Measurements from ENCODE around the gene SH3D19.

The SH3D19 gene

DNA sequence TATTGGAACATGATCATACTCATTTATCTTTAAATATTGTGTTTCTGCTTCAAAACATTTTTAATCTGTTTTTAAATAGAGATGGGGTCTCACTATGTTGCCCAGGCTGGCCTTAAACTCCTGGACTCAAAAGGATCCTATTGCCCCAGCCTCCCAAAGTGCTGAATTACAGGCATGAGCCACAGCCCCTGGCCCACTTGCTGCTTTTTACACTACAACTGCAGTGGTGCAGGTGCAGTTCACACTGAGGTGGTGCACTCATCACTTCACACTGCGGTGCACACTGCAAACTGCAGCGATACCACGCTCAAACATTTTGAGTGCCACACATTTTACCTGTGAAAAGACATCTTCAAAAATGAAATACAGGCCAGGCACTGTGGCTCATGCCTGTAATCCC is 215.2 kb downstream of the SH3D19 start:
- no peak overlapping the region for H3K9ac ChIP-seq (ENCODE audit: low read length)
- H3K9me3 ChIP-seq (ENCODE audit: insufficient read depth, low read length), result no peaks in the 10 kb centered on the region
- H3K79me2 ChIP-seq (ENCODE audit: insufficient read depth, low read length), result no peaks in the 10 kb centered on the region
- no peak overlapping the region for H3K4me3 ChIP-seq (ENCODE audit: insufficient read depth, low read length, poor library complexity, severe bottlenecking)
- no peak overlapping the region for H2AFZ ChIP-seq (ENCODE audit: low read depth, low read length, severe bottlenecking)
- peaks cover 31% of the 10 kb centered on the region for H3F3A ChIP-seq (ENCODE audit: insufficient read depth)
- H3K4me2 ChIP-seq (ENCODE audit: low read depth, low read length, poor library complexity, severe bottlenecking), result no peak overlapping the region
- TF ChIP-seq EZH2phosphoT487 (conservative IDR thresholded peaks at IDR 0.05; ENCODE audit: low read length), result no peak
- TF ChIP-seq, protein P1, sequence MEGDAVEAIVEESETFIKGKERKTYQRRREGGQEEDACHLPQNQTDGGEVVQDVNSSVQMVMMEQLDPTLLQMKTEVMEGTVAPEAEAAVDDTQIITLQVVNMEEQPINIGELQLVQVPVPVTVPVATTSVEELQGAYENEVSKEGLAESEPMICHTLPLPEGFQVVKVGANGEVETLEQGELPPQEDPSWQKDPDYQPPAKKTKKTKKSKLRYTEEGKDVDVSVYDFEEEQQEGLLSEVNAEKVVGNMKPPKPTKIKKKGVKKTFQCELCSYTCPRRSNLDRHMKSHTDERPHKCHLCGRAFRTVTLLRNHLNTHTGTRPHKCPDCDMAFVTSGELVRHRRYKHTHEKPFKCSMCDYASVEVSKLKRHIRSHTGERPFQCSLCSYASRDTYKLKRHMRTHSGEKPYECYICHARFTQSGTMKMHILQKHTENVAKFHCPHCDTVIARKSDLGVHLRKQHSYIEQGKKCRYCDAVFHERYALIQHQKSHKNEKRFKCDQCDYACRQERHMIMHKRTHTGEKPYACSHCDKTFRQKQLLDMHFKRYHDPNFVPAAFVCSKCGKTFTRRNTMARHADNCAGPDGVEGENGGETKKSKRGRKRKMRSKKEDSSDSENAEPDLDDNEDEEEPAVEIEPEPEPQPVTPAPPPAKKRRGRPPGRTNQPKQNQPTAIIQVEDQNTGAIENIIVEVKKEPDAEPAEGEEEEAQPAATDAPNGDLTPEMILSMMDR (IDR thresholded peaks at IDR 0.05; ENCODE audit: insufficient read depth, low read length, poor library complexity, severe bottlenecking), result no peak
- H3K27ac ChIP-seq (ENCODE audit: low read depth, low read length), result no peak overlapping the region
- H3K9me2 ChIP-seq (replicated peaks; ENCODE audit: insufficient read depth, low read length), result no peaks in the 10 kb centered on the region
- no peaks in the 10 kb centered on the region for H3K27me3 ChIP-seq (ENCODE audit: low read length)
- H3K36me3 ChIP-seq (ENCODE audit: low read length), result peaks cover 14% of the 10 kb centered on the region
- peaks cover 5% of the 10 kb centered on the region; the same call in 1 of the 2 replicates for H4K20me1 ChIP-seq (ENCODE audit: low read depth, low read length)

- Histone ChIP-seq H3K9ac (ENCODE audit: low read length) (no peak overlapping the region), H3K4me3 (ENCODE audit: insufficient read depth, low read length, poor library complexity, severe bottlenecking) (no peak overlapping the region), H3K9me3 (ENCODE audit: insufficient read depth, low read length) (no peaks in the 10 kb centered on the region), H3F3A (ENCODE audit: insufficient read depth) (peaks cover 54% of the 10 kb centered on the region), H2AFZ (ENCODE audit: low read depth, low read length, severe bottlenecking) (no peak overlapping the region), H3K27ac (ENCODE audit: low read depth, low read length) (no peak overlapping the region), H3K36me3 (ENCODE audit: low read length) (peaks cover 42% of the 10 kb centered on the region), H3K79me2 (ENCODE audit: insufficient read depth, low read length) (peaks cover 18% of the 10 kb centered on the region), H3K9me2 (replicated peaks; ENCODE audit: insufficient read depth, low read length) (no peaks in the 10 kb centered on the region), H4K20me1 (ENCODE audit: low read depth, low read length) (peaks cover 22% of the 10 kb centered on the region), H3K4me2 (ENCODE audit: low read depth, low read length, poor library complexity, severe bottlenecking) (no peak overlapping the region), H3K27me3 (ENCODE audit: low read length) (no peaks in the 10 kb centered on the region)
- no peak for TF ChIP-seq EZH2phosphoT487 (conservative IDR thresholded peaks at IDR 0.05; ENCODE audit: low read length)
- TF ChIP-seq, protein P1 (IDR thresholded peaks at IDR 0.05; ENCODE audit: insufficient read depth, low read length, poor library complexity, severe bottlenecking), result no peak
Observed at GRCh38 chr4:151107063-151107462, 218.3 kb downstream of the SH3D19 start.

- Histone ChIP-seq H4K20me1 (ENCODE audit: low read depth, low read length) (peaks cover 35% of the 10 kb centered on the region), H3K9me2 (replicated peaks; ENCODE audit: insufficient read depth, low read length) (no peaks in the 10 kb centered on the region), H2AFZ (ENCODE audit: low read depth, low read length, severe bottlenecking) (no peak overlapping the region), H3K79me2 (ENCODE audit: insufficient read depth, low read length) (peaks cover 33% of the 10 kb centered on the region), H3K4me2 (ENCODE audit: low read depth, low read length, poor library complexity, severe bottlenecking) (no peak overlapping the region), H3K9ac (ENCODE audit: low read length) (no peak overlapping the region), H3K27me3 (ENCODE audit: low read length) (no peaks in the 10 kb centered on the region), H3K36me3 (ENCODE audit: low read length) (peaks cover 55% of the 10 kb centered on the region), H3K9me3 (ENCODE audit: insufficient read depth, low read length) (no peaks in the 10 kb centered on the region), H3F3A (ENCODE audit: insufficient read depth) (peaks cover 62% of the 10 kb centered on the region), H3K4me3 (ENCODE audit: insufficient read depth, low read length, poor library complexity, severe bottlenecking) (no peak overlapping the region), H3K27ac (ENCODE audit: low read depth, low read length) (no peak overlapping the region)
- TF ChIP-seq EZH2phosphoT487 (conservative IDR thresholded peaks at IDR 0.05; ENCODE audit: low read length), result no peak
- TF ChIP-seq, protein P1 (IDR thresholded peaks at IDR 0.05; ENCODE audit: insufficient read depth, low read length, poor library complexity, severe bottlenecking), result no peak
Observed at GRCh38 chr4:151105454-151106032, 219.9 kb downstream of the SH3D19 start.
